ENCODE data around the gene STRN3.

DNA sequence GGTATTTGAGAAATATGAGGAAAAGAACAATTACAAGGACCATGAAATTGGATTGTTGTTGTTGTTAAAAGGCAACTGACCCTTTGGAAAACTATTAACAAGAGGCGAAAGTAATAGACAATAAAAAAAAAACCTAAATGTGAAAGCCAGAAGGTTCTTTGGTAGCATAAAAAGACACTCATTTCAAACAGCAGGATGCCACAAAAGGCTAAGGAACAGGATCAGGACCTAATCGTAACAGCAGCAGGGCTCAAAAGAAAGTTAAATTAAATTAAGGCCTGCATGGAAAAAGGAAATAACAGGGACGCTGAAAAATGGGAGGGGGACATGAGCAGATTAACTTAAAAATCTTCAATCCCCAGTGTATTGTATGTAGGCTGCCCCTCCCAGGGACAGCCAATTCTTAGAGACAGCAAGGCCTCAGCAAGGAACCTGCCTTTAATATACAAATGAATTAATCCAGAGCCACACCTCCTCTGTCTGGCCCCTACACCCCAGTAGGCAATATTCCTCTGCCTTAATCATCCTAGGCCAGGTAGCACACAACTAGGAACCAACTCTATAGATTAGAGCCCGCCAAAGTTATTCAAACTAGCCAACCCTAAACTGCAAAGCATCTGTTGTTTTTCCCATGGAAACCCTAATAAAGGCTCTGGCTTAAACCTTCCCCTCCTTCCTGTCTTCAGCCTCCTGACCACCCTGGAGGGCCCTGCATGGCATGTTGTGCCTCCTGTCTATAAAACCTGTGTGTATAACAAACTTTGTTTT, 29.1 kb downstream of the STRN3 start:
- TF ChIP-seq, protein P1, sequence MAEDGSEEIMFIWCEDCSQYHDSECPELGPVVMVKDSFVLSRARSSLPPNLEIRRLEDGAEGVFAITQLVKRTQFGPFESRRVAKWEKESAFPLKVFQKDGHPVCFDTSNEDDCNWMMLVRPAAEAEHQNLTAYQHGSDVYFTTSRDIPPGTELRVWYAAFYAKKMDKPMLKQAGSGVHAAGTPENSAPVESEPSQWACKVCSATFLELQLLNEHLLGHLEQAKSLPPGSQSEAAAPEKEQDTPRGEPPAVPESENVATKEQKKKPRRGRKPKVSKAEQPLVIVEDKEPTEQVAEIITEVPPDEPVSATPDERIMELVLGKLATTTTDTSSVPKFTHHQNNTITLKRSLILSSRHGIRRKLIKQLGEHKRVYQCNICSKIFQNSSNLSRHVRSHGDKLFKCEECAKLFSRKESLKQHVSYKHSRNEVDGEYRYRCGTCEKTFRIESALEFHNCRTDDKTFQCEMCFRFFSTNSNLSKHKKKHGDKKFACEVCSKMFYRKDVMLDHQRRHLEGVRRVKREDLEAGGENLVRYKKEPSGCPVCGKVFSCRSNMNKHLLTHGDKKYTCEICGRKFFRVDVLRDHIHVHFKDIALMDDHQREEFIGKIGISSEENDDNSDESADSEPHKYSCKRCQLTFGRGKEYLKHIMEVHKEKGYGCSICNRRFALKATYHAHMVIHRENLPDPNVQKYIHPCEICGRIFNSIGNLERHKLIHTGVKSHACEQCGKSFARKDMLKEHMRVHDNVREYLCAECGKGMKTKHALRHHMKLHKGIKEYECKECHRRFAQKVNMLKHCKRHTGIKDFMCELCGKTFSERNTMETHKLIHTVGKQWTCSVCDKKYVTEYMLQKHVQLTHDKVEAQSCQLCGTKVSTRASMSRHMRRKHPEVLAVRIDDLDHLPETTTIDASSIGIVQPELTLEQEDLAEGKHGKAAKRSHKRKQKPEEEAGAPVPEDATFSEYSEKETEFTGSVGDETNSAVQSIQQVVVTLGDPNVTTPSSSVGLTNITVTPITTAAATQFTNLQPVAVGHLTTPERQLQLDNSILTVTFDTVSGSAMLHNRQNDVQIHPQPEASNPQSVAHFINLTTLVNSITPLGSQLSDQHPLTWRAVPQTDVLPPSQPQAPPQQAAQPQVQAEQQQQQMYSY (CRISPR knock-in tag; IDR thresholded peaks at IDR 0.05): no peak
- no peak for TF ChIP-seq CEBPB (IDR thresholded peaks at IDR 0.05; ENCODE audit: borderline replicate concordance in 1 of 2, low read depth in 2 of 2, low read length in 2 of 2)
- TF ChIP-seq, protein P2, sequence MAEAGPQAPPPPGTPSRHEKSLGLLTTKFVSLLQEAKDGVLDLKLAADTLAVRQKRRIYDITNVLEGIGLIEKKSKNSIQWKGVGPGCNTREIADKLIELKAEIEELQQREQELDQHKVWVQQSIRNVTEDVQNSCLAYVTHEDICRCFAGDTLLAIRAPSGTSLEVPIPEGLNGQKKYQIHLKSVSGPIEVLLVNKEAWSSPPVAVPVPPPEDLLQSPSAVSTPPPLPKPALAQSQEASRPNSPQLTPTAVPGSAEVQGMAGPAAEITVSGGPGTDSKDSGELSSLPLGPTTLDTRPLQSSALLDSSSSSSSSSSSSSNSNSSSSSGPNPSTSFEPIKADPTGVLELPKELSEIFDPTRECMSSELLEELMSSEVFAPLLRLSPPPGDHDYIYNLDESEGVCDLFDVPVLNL (IDR thresholded peaks at IDR 0.05; ENCODE audit: low read depth, low read length): no peak
